Activated CD4-positive, CD25-positive, alpha-beta regulatory T cell (primary cell): ENCODE data around the gene TGIF2.

Experiments used
- DNase-seq, 4 experiments: peaks; one replicate each; lab custom pipeline; 2025; lab: John Stamatoyannopoulos, UW

The TGIF2 gene

DNA sequence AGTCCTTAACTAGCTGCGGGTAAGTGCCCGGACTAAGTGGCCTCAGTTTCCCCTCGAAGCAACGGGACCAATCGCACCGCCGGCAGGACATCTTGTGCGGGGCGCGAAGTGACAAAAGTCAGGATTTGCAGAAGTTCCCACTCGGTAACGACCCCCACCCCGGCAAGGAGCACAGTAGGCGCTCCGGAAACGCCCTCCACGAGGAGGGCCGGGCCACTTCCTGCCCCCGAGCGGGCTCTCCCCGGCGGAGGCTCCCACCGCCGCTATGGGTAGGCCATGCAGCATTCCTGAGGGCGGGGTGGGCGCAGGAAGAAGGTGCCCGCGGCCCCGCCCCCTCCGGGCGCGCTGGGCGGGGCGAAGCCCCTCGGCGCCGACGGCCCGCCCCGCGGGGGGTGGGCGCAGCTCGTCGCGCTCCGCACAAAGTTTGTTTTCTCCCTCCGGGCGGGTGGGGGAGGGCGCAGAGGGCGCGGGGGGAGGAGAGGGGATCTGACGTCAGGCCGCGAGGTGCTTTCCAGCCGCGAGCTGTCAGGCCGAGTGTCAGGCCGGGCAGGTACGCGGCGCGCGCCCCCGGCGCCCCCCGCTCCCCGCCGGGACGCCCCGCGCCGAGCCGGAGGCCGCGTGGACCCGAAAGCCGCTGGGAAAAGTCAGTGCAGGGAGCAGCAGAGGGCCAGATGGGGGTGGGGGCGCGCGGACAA, at the start of gene TGIF2:
Gene TGIF2, plus strand, starts transcription at position 495 of the 695 bp plus-strand sequence. CDS start 5,178 bp downstream, outside the sequence.
- peak; percentile 73 to 84 (median 80) for DNase-seq

DNA sequence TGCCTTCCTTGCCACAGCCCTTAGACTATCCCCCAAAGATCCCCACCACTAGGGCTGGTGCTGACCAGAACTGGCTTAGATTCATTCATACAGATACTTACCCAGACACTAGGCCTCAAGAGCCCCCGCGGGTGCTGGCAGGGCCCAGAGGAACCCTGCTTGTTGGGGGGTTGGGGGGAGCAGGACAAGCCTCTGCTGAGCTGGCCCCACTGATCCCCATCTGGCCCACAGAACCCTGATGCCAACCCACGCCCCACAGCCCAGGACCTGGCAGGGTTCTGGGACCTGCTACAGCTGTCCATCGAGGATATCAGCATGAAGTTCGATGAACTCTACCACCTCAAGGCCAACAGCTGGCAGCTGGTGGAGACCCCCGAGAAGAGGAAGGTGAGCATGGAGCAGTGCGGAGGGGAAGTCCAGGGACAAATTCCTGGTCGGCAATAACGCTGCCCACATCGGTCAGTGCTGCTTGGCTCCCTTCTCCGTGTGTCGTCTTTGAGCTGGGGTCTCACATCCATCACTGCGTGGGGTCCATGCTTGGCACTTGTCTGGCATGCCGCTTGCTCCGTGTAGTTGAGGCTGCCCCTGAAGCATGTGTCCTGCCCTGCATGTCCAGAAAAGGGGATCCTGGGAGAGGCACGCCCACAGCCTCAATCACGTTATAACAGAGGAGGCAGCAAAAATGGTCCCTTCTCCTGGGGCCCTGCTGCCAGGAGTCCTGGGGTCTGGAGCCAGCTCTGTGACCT, 47.6 kb upstream of the TGIF2 start:
- no peak for DNase-seq

DNA sequence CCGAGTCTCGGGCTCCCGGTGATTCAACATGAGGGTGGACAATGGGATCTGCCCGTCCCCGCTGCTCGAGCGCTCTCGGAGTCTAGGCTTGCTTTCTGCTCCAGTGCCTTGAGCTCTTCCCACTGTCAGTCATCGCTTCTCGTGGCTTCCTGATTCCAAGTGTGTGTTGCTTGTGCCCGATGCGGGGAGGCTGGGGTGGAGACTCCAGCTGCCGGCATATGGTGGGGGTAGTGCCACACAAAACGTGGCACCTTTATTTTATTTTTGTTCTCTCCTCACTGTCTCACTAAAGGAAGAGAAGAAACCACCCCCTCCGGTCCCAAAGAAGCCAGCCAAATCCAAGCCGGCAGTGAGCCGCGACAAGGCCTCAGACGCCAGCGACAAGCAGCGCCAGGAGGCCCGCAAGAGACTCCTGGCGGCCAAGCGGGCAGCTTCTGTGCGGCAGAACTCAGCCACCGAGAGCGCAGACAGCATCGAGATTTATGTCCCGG, 46.8 kb upstream of the TGIF2 start:
- no peak for DNase-seq

DNA sequence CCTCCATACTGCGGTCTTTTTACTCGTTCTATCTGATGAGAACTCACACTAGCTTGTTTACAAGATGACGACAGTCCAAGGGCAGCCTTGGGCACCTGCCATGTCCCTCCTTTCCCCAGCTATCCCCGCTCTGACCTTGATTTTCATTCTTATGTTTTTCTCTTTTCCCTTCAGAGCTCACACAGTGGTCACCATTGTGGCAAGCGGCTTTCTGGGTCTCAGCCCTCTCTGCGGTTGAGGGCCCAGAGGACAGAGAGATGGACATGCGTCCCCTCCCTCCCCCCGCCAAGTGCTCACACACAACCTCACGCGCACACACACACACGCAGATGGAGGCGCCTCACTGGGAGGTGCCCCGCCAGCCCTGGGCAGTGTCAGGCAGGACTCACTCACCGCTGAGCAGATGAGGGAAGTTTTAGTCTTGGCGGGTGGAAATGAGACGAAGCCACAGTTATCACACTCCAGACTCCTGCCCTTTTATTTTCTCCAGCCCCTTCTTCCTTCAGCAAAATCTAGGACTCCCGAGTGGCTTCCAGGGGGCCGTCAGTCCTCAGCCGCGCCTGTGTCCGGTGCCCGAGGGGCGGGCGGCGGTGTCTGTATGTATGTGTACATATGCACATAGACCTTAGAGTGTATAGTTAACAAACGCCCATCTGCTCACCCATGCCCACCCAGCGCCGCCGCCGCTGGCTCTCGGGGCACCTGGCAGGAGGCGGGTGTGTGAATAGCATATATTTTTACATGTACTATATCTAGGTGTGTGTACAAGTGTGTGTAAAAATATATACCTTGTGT, 45.9 kb upstream of the TGIF2 start:
- DNase-seq: no peak

DNA sequence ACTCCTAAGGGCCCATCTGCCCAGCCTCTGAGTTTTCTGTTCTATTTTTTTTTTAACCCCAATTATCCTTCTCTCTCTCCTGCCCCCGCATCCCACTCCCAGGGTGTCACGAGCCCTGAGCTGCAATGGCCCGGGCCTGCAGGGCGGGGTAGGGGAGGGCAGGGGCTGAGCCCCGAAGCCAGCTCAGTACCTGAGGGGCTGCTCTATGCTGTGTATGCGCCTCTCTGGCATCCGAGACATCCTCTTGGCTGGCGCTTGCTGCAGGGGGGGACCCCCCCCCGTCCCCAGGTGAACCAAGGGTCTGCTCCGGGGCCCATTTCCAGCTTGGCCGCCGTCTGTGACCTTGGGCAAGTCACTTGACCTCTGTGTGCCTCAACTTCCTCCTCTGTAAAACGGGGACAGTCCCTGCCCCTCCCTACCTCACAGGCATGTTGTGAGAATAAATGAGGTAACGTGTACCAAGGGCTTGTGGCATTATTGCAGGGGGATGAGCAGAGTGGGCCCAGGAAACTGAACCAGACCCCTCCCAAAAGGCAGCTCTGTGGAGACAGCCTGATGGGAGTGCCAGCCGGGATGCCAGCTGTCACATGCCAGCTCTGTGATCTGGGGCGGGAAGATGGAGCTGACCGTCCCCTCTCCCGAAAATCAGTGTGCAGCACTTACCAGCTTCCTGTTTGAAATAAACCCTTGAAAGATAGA, 45.1 kb upstream of the TGIF2 start:
- no peak for DNase-seq

DNA sequence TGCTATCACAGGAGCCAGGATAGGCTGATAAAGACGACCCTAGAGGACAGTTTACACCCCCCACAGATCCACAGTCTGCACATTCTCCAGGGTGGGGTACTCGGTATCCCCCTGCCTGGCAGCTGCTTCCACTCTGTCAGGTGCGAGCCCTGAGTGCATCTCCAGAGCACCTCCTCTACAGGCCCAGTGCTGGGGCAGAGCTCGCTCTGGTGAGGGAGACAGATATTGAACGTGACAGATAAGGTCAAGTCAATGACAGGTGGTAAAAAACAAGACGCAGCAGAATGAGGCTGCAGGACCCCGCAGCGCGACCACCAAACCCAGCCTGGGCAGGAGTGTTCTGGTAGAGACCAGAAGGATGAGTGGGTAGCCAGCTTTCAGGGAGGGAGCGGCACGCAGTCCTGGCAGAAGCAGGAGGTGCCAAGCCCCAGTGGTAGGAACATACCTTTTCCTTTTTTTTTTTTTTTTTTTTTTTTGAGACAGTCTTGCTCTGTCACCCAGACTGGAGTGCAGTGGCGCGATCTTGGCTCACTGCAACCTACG, 44.5 kb upstream of the TGIF2 start:
- no peak for DNase-seq

DNA sequence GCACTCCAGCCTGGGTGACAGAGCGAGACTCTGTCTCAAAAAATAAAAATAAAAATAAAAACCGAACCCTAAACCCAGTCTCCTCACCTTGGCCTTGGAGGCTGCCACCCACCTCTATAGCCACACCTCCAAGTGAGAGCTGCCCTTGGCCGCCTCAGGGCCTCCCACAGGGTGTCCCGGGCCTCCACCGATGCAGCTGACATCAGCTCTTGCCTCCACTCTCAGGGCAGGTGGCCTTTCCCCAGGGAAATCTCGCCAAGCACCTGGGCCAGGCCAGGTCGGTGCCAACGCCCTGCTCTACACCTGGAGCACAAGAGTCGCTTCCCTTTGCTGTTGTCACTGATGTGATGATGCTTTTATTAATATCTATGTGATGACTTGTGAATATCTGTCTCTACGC, 41.0 kb upstream of the TGIF2 start:
- DNase-seq: no peak

DNA sequence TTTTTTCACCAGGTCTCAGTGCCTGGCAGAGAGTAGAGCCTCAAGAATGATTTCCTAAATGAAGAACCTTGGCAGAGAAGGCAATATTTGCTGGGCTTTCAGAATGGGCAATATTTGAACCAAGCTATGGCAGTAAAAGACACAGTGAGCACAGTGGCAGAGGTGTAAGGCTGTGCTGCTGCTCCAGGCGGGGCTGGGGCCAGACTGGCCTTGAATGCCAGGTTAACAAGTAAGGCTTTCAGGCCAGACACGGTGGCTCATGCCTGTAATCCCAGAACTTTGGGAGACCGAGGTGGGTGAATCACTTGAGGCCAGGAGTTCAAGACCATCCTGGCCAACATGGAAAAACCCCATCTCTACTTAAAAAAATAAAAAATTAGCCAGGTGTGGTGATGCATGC, 40.6 kb upstream of the TGIF2 start:
- DNase-seq: no peak

DNA sequence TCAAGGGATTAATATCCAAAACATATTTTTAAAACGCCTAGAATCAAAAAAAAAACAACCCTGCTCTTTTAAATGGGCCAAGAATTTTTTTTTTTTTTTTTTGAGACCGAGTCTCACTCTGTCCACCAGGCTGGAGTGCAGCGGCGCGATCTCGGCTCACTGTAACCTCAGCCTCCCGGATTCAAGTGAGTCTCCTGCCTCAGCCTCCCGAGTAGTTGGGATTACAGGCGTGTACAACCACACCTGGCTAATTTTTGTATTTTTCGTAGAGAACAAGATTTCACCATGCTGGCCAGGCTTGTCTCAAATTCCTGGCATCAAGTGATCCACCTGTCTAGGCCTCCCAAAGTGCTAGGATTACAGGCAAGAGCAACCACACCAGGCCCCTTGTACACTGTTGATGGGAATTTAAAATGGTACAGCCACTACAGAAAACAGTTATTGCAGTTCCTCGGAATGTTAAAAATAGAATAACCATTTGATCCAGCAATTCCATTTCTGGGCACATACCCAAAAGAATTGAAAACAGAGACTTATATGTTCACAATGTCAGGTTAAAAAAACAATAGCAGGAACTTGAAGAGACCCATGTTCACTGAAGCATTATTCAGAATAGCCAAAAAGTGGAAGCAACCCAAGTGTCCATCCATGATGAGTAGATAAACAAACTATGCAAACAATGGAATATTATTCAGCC, 35.2 kb upstream of the TGIF2 start:
- no peak for DNase-seq

DNA sequence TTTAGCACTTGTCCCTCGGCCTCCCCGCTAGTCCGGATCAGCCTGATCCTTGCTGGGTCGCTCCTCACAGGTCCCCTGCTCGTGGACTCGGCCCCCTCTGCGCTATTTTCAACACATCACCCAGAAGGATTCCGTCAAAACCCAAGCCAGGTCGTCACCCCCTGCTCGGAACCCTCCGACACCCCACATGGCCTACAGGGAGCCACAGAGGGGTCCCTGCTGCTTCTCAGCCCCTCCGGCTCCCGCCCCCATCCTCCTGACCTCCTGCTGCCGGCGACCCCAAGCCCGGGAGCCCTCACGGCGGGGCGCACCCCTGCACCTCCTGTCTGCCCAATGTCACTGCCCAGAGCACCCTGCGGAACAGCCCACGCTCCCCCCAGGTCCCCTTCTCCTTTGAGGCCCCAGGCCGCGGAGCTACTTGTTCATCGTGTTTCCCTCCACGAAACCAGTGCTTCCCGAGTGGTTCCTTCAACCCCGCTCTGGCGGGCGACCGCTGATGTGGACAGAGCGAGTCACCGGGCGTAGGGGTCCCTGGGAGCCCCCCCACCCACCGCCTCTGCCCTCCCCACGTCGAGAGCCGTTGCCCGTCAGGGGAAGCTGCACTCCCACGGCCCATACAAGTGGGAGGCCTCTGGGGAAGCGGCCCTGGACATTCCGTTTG, 32.7 kb upstream of the TGIF2 start:
- no peak for DNase-seq

DNA sequence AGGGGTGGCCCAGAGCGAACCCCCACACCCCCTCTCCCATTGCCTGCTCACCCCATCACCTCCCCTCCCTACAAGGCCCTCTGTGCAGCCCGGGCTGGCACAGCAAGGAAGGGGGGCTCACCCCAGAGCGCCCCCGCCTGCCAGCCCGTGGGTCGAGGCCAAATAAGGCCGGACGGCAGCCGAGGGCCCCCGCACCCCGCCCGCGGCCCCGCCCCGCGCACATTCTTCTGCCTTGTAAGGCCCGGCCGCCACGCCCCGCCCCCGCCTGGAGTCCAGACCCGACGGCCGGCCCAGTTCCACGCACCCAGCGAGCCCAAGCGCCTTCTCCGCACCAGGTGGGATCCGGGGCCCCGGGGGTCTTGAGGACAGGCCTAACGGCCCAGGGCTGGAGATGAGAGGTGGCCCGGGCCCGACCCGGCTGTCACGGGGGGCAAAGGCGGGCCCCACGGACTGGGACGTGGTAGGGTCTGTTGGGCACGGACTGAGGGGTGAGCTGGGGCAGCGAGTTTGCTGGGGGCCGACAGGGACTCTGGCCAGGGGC, 32.1 kb upstream of the TGIF2 start, which contains the start of gene MYL9:
Gene MYL9, plus strand, starts transcription at position 293 of the 541 bp plus-strand sequence. CDS start 3,366 bp downstream, outside the sequence.
- peak in 1 of 4 experiments; percentile 8 for DNase-seq

DNA sequence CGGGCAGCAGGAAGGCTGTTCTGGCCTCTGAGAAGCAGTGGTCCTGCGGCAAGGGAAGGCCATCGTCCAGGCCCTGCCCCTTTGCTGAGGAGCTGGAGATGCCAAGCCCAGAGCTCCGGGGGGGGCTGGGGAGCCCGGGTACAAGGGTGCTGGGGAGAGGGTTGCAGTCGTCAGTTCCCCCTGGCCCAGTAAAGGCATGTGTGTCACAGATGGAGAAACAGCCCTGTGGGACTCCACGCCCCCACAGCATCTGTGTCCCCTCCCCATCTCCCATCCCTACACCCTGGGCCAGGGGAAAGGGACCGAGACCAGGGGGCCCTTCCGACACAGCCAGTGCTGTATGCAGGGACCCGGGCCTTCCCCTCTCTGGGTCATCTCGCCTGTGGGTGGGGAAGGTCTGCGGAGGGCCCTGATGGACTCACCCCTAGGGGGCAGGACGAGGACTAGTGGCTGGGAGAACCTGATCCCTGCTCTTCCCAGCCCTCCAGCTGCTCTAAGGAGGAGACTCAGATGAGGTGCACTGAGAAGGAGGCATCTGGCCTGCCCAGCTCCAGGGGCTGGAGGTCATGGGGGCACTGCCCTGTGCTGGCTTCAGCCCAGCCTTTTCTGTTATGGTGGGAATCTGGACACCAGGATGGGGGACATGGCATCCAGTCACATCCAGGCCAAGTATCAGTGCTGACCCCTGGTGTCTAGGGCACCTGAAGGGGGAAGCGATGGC, 31.5 kb upstream of the TGIF2 start:
- no peak for DNase-seq

DNA sequence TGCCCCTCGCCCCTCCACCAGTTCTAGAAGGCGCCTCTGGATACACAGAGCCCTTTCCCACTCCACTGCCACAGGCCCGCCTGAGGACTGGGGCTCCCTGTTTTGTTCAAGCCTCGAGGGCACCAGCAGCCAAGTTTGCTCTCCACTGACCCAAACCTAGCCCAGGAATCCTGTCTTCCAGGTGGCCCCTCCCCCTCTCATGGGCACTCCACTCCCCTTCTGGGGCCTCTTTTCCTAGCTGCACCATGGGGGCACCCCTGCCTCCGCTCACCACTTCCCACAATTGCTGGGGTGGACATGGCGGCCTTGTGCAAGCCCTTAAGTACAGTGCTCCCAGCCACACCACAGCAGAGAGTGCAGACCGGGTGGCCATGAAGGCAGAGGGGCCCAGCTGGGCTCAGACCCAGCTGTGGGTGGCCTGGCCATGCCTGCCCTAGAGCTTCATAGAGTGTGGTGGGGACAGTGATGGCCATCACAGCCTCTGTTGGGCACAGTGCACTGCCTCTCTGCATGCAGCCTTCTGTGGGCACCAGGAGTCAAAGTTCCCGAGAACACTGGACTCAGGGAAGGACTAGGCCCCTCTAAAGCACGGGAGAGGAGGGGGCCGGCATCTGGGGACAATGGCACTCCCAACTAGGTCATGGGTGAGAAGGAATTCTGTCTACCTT, 30.7 kb upstream of the TGIF2 start:
- DNase-seq: no peak

DNA sequence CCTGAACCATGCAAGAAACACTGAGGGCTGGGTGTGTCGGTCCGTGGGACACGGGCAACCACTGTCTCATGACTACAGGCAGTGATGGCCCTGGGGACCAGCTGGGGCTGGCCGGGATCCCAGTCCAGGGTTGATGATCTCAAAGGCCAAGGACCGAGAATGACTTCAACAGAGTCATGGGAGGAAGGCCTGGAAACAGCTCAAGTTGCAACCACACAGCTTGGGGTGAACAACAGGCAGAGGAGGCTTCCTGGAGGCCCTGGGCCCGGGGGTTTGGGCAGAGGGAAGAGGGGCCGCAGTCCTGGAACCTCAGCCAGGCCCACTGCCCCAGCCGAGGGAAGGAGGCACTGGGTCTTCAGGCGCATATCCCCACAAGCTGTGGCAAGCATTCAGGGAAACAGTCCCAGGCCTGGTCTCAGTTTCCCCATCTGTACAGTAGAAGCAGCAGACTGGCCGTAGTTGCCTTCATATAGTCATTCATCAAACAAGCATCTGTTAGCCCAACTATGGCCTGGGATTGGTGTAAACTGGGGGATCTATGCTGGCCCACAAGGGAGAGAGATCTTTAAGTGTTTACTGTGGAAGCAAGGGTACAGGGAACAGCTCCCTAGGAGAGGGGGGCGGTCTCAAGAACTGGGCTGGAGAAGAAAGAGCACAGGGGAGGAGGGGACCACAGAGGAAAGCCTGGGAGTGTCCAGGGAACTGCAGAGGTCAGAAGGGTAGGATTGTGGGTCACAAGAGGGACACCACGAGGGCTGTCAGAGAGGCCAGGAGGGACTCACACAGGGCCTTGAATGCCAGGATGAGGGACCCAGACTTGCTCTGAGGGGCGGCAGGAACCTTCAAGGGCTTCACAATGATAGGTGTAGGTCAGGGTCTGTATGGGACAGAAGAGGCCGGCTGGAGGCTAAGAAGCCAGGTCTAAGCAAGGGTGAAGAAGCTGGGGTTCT, 29.9 kb upstream of the TGIF2 start:
- DNase-seq: no peak

DNA sequence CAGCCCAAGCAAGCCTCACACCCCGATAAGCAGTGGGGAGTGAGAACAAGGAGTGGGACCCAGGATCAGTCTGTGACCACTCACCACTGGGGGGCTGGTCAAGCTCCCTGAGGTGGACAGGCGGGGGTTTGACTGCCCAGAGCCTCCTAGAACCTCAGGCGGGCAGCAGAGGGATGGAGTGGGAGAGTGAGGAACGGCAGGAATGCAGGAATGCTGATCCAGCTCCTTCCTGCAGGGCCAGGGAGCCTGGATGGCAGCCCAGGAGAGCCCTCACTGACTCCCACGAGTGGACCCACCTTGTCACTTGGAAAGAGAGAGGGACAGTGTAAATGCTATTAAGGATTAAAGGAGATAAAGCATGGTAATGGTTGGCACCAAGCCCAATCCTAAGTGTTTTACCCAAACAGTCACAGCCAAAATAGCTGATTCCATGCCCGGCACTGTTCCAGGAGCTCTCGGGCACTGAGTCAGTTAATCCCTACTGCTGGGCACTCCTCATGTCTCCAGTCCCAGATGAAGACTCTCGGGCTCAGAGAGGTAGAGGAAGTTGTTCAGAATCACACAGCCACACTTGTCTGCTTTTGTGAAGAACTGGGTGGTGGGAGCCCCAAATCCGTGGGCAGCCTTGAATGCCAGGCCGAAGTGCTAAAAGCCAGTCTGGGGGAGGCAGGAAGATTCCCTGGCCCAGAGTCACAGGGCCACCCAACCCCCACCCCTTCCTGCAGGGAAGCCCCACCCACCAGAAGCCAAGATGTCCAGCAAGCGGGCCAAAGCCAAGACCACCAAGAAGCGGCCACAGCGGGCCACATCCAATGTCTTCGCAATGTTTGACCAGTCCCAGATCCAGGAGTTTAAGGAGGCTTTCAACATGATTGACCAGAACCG, 29.0 kb upstream of the TGIF2 start:
- DNase-seq: no peak

DNA sequence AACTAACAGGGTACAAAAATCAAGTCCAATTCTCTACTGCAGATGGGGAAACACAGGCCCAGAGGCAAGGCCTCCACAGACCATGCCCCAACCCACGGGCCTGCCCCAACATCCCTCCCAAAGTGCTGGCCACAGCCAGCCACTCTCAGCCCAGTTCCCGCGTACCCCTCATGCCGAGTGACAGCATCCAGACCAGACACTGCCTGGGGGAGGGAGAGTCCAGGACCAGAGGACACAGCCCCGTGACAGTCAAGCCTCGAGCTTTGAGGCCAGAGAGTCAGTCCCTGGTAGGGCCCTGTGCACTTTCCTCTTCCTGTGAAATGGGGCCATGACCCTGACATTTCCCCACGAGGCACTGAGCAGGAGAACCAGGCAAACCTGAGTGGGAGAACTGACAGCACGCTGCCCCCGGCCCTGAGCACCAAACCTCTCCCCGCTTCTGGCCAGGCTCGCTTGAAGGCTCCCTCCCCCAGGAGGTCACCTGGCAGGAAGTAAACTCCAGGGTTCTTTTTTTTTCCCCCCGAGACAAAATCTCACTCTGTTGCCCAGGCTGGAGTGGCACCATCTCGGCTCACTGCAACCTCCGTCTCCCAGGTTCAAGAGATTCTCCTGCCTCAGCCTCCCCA, 27.2 kb upstream of the TGIF2 start:
- no peak for DNase-seq
